WTC11 (cell line): ENCODE results near the gene STARD7. TPM values are rescaled to one million over a fixed set of nuclear protein-coding genes. Genes with fewer than 3 reads are reported as not detected.

Source experiments
- ATAC-seq: fragments of 200-7000 bp; cut with Tn5 transposase; 2 replicates; pipeline ENCODE4 v1.10.0; 2021; ENCODE audit warnings: mild to moderate bottlenecking, moderate library complexity
- CTCF ChIA-PET: fragments of 300-600 bp; sonication (Branson Sonifier 250); formaldehyde crosslinking; loops from one replicate; lab custom pipeline; 2021; ENCODE audit warnings: antibody characterized with exemption; lab: Charles Lee
- POLR2A ChIA-PET: fragments of 350-600 bp; sonication (Branson Sonifier 250); formaldehyde crosslinking; loops from one replicate; lab custom pipeline; 2021; ENCODE audit warnings: antibody characterized with exemption; lab: Charles Lee
- DNase-seq: peaks from one replicate; pipeline ENCODE4 v3.0.0; 2021; ENCODE audit warnings: low spot score
- H3K27ac Mint-ChIP-seq: 2 replicates; pipeline ENCODE4 v1.8.0; 2021; ENCODE audit warnings: mixed read lengths
- H3K27me3 Mint-ChIP-seq: 2 replicates; pipeline ENCODE4 v1.8.0; 2021; ENCODE audit warnings: low read depth, mild to moderate bottlenecking, moderate library complexity, mixed read lengths
- H3K36me3 Mint-ChIP-seq: 2 replicates; pipeline ENCODE4 v1.8.0; 2021; ENCODE audit warnings: mixed read lengths
- H3K4me1 Mint-ChIP-seq: 2 replicates; pipeline ENCODE4 v1.8.0; 2022; ENCODE audit warnings: mixed read lengths
- H3K4me3 Mint-ChIP-seq: 2 replicates; pipeline ENCODE4 v1.8.0; 2021; ENCODE audit warnings: mild to moderate bottlenecking, moderate library complexity, mixed read lengths
- H3K9me3 Mint-ChIP-seq: 2 replicates; pipeline ENCODE4 v1.8.0; 2021; ENCODE audit warnings: mixed read lengths
- AFF4 ChIP-seq: sonication (generic); formaldehyde crosslinking; IDR thresholded peaks from 2 replicates; pipeline ENCODE4 v1.8.1; 2023; ENCODE audit warnings: mild to moderate bottlenecking, missing genetic modification reagents, borderline replicate concordance
- ARID4B ChIP-seq: sonication (generic); formaldehyde crosslinking; IDR thresholded peaks from 2 replicates; pipeline ENCODE4 v1.8.0; 2023; ENCODE audit warnings: missing genetic modification reagents, mild to moderate bottlenecking, borderline replicate concordance
- ATF1 ChIP-seq: sonication (generic); formaldehyde crosslinking; IDR thresholded peaks from 2 replicates; pipeline ENCODE4 v1.8.1; 2023; ENCODE audit warnings: mild to moderate bottlenecking, moderate library complexity, missing genetic modification reagents
- ESRRA ChIP-seq: sonication (generic); formaldehyde crosslinking; IDR thresholded peaks from 2 replicates; pipeline ENCODE4 v1.8.1; 2022; ENCODE audit warnings: mild to moderate bottlenecking, missing genetic modification reagents, borderline replicate concordance
- IRF1 ChIP-seq: sonication (generic); formaldehyde crosslinking; IDR thresholded peaks from 2 replicates; pipeline ENCODE4 v1.8.0; 2023; ENCODE audit warnings: missing genetic modification reagents
- MLX ChIP-seq: sonication (generic); formaldehyde crosslinking; IDR thresholded peaks from 2 replicates; pipeline ENCODE4 v1.8.1; 2023; ENCODE audit warnings: mild to moderate bottlenecking, missing genetic modification reagents, moderate library complexity
- SMAD4 ChIP-seq: sonication (generic); formaldehyde crosslinking; IDR thresholded peaks from 2 replicates; pipeline ENCODE4 v1.8.0; 2022; ENCODE audit warnings: mild to moderate bottlenecking, missing genetic modification reagents
- TP53 ChIP-seq: sonication (generic); formaldehyde crosslinking; IDR thresholded peaks from 2 replicates; pipeline ENCODE4 v1.8.1; 2023; ENCODE audit warnings: mild to moderate bottlenecking, missing genetic modification reagents
- ZBTB43 ChIP-seq: sonication (generic); formaldehyde crosslinking; IDR thresholded peaks from 2 replicates; pipeline ENCODE4 v1.8.1; 2023; ENCODE audit warnings: mild to moderate bottlenecking, missing genetic modification reagents
- ZNF396 ChIP-seq: fragments of 250-450 bp; sonication (Bioruptor Pico); IDR thresholded peaks from 2 replicates; pipeline ENCODE4 v1.8.0; 2021; ENCODE audit warnings: mild to moderate bottlenecking, moderate library complexity, borderline replicate concordance
- total RNA-seq: library from RNA; stranded (reverse); gene quantifications from 3 replicates; pipeline ENCODE4 v1.2.3, GENCODE V29; 2021

Gene STARD7
- total RNA-seq, 1 experiment from 2014 or later = 217 TPM

GRCh38 chr2:96197546-96198255 lies 10.9 kb downstream of the STARD7 start:
- Mint-ChIP-seq H3K27ac (no peak overlapping the region), H3K9me3 (no peaks in the 10 kb centered on the region), H3K4me3 (no peak overlapping the region), H3K4me1 (peaks cover 29% of the 10 kb centered on the region), H3K36me3 (peaks cover 30% of the 10 kb centered on the region), H3K27me3 (no peaks in the 10 kb centered on the region; the same call in 1 of the 2 replicates)
- POLR2A ChIA-PET = no interaction called here
- CTCF ChIA-PET = no interaction called here
- ATAC-seq (no peak), DNase-seq (no peak)
- TF ChIP-seq ATF1 (CRISPR knock-in tag) = no peak
- no peak for TF ChIP-seq AFF4 (CRISPR knock-in tag)
- TF ChIP-seq TP53 (CRISPR knock-in tag) = no peak
- no peak for TF ChIP-seq IRF1 (CRISPR knock-in tag)
- TF ChIP-seq ZBTB43 (CRISPR knock-in tag) = no peak
- no peak for TF ChIP-seq SMAD4 (CRISPR knock-in tag)
- no peak for TF ChIP-seq MLX (CRISPR knock-in tag)
- no peak for TF ChIP-seq ARID4B (CRISPR knock-in tag)
- no peak for TF ChIP-seq ESRRA (CRISPR knock-in tag)

- Mint-ChIP-seq H3K9me3 (no peaks in the 10 kb centered on the region), H3K27me3 (no peaks in the 10 kb centered on the region; the same call in 1 of the 2 replicates), H3K36me3 (peaks cover 45% of the 10 kb centered on the region), H3K4me3 (no peak overlapping the region), H3K4me1 (peaks cover 18% of the 10 kb centered on the region), H3K27ac (no peak overlapping the region)
- ATAC-seq (no peak), DNase-seq (no peak)
- ChIA-PET CTCF (interaction anchor here (0.7 to 1.4 kb wide), 5 partner anchors 15 to 69 kb away, joined by 3 to 5 read pairs (median 3); partner anchors contain the start of gene ASTL), POLR2A (no interaction called here)
- TF ChIP-seq TP53 (CRISPR knock-in tag) = no peak
- no peak for TF ChIP-seq ZNF396
Observed at GRCh38 chr2:96195410-96196066, 13.1 kb downstream of the STARD7 start.
